Measurements from ENCODE around the gene NR6A1.

DNA sequence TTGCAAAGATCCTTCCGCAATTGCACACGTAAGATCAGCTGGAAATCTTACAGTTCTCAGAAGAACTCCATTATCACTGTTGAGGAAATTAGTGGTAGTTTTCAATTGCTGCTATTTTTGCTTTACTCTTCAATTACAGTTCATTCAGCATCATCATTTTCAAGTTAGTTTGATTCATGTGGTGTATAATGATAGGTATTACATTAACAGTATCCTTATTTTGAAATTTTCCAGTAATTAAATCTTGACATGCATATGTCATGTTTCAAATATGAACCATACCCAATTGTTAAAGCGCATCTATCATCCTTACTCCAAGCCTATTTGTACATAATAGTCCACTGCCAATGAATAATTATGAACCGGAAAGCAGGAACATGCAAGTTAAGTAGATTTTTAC lies 60.3 kb downstream of the NR6A1 start:
- TF ChIP-seq, protein P1, sequence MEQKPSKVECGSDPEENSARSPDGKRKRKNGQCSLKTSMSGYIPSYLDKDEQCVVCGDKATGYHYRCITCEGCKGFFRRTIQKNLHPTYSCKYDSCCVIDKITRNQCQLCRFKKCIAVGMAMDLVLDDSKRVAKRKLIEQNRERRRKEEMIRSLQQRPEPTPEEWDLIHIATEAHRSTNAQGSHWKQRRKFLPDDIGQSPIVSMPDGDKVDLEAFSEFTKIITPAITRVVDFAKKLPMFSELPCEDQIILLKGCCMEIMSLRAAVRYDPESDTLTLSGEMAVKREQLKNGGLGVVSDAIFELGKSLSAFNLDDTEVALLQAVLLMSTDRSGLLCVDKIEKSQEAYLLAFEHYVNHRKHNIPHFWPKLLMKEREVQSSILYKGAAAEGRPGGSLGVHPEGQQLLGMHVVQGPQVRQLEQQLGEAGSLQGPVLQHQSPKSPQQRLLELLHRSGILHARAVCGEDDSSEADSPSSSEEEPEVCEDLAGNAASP (CRISPR knock-in tag; IDR thresholded peaks at IDR 0.05; ENCODE audit: borderline replicate concordance): no peak
- TF ChIP-seq, protein P2, sequence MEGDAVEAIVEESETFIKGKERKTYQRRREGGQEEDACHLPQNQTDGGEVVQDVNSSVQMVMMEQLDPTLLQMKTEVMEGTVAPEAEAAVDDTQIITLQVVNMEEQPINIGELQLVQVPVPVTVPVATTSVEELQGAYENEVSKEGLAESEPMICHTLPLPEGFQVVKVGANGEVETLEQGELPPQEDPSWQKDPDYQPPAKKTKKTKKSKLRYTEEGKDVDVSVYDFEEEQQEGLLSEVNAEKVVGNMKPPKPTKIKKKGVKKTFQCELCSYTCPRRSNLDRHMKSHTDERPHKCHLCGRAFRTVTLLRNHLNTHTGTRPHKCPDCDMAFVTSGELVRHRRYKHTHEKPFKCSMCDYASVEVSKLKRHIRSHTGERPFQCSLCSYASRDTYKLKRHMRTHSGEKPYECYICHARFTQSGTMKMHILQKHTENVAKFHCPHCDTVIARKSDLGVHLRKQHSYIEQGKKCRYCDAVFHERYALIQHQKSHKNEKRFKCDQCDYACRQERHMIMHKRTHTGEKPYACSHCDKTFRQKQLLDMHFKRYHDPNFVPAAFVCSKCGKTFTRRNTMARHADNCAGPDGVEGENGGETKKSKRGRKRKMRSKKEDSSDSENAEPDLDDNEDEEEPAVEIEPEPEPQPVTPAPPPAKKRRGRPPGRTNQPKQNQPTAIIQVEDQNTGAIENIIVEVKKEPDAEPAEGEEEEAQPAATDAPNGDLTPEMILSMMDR (CRISPR knock-in tag; IDR thresholded peaks at IDR 0.05): no peak
- no peak for TF ChIP-seq TOE1 (CRISPR knock-in tag; IDR thresholded peaks at IDR 0.05)
- no peak for TF ChIP-seq ZBTB20 (CRISPR knock-in tag; IDR thresholded peaks at IDR 0.05; ENCODE audit: borderline replicate concordance, low read depth)
- TF ChIP-seq BHLHE40 (IDR thresholded peaks at IDR 0.05; ENCODE audit: low read length): no peak
- TF ChIP-seq, protein P3, sequence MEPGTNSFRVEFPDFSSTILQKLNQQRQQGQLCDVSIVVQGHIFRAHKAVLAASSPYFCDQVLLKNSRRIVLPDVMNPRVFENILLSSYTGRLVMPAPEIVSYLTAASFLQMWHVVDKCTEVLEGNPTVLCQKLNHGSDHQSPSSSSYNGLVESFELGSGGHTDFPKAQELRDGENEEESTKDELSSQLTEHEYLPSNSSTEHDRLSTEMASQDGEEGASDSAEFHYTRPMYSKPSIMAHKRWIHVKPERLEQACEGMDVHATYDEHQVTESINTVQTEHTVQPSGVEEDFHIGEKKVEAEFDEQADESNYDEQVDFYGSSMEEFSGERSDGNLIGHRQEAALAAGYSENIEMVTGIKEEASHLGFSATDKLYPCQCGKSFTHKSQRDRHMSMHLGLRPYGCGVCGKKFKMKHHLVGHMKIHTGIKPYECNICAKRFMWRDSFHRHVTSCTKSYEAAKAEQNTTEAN (CRISPR knock-in tag; conservative IDR thresholded peaks at IDR 0.05): no peak
- TF ChIP-seq, protein P4, sequence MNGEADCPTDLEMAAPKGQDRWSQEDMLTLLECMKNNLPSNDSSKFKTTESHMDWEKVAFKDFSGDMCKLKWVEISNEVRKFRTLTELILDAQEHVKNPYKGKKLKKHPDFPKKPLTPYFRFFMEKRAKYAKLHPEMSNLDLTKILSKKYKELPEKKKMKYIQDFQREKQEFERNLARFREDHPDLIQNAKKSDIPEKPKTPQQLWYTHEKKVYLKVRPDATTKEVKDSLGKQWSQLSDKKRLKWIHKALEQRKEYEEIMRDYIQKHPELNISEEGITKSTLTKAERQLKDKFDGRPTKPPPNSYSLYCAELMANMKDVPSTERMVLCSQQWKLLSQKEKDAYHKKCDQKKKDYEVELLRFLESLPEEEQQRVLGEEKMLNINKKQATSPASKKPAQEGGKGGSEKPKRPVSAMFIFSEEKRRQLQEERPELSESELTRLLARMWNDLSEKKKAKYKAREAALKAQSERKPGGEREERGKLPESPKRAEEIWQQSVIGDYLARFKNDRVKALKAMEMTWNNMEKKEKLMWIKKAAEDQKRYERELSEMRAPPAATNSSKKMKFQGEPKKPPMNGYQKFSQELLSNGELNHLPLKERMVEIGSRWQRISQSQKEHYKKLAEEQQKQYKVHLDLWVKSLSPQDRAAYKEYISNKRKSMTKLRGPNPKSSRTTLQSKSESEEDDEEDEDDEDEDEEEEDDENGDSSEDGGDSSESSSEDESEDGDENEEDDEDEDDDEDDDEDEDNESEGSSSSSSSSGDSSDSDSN (CRISPR knock-in tag; IDR thresholded peaks at IDR 0.05): no peak
- TF ChIP-seq ZNF570 (CRISPR knock-in tag; IDR thresholded peaks at IDR 0.05; ENCODE audit: borderline replicate concordance): no peak
- no peak for TF ChIP-seq TOPORS (CRISPR knock-in tag; IDR thresholded peaks at IDR 0.05)
- TF ChIP-seq SIN3B (IDR thresholded peaks at IDR 0.05; ENCODE audit: low read length): no peak
- no peak for TF ChIP-seq SMC3 (IDR thresholded peaks at IDR 0.05; ENCODE audit: low read length)
